Renal cortex interstitium (tissue), 11 donors: ENCODE results near the gene IL31. TPM values are rescaled to one million over a fixed set of nuclear protein-coding genes. Genes with fewer than 3 reads are reported as not detected.

Experiments
- DNase-seq, 11 donors: peaks; one replicate each; pipeline ENCODE4 v3.0.0-alpha.2; 2013; ENCODE audit warnings: low read depth in 9 of 11, low spot score in 4 of 11; ENCODE audit errors: extremely low read depth in 1 of 11
- polyA plus RNA-seq, 3 donors: library from polyadenylated mRNA; unstranded; fragments of 120-200 nt; gene quantifications; one replicate each; pipeline ENCODE4 v1.2.1, GENCODE V29; 2013; ENCODE audit not compliant: insufficient read length in 3 of 3

Gene IL31
- polyA plus RNA-seq, 3 donors, result 0.33 TPM; not detected in 2

DNA sequence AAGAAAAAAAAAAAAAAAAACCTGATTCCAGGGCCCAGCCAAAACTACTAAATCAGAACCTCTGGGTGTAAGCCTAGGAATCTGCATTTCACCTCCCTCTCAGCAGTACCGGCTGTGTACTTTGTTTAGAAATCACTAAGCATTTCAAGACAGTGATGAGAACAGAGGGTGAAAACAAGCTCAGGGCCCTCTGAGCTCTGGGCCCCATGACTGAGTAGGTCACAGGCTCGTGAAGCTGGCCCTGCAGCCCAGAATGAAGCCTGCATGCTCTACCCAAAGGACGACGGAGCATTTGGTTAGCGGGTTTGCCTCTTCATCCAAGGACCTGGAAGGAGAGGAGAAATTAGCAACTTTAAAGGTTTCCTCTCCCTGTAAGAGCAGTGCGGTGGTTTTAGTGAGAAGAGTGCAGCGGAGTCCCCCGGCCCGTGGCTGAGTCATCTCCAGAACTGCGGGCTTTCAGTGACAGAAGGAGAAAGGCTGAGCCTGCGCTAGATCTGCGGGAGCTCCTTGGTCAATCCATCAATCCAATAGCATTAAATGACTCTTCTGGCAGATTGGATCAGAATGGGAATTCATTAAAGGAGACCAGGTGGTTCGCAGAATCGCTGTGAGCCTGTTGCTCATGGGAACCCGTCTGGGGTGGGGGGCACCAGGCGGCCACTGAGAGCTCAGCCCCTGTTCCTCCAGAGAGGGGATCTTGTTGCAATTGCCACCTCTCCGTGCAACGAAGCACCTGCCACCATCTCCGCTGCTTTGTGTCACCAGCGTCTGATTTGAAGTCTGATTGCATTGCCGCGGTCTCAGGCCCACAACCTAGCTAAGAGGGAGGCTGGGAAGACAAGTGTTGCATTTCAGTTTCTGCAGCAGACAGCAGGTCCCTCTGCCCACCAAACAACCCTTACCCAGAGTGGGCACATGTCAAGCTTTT lies 7.3 kb downstream of the IL31 start:
- no peak for DNase-seq

GRCh38 chr12:122162976-122163375 lies 11.0 kb downstream of the IL31 start:
- DNase-seq, result no peak

- DNase-seq, result no peak
These were observed 12.3 kb downstream of the IL31 start for GRCh38 chr12:122161682-122162081.

DNA sequence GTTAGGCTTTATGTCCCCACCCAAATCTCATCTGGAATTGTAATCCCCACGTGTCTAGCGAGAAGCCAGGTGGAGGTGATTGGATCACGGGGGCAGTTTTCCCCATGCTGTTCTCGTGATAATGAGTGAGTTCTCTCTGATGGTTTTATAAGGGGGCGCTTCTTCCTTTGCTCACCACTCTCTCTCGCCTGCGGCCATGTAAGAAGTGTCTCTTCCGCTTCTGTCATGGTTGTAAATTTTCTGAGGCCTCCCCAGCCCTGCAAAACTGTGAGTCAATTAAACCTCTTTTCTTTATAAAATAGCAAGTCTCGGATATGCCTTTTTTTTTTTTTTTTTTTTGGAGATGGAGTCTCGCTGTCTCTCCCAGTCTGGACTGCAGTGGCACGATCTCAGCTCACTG lies 13.3 kb downstream of the IL31 start:
- DNase-seq, result no peak

- DNase-seq, result no peak
These were observed 14.1 kb downstream of the IL31 start for GRCh38 chr12:122159882-122160281.

- no peak for DNase-seq
These were observed 15.2 kb downstream of the IL31 start for GRCh38 chr12:122158700-122159285.

DNA sequence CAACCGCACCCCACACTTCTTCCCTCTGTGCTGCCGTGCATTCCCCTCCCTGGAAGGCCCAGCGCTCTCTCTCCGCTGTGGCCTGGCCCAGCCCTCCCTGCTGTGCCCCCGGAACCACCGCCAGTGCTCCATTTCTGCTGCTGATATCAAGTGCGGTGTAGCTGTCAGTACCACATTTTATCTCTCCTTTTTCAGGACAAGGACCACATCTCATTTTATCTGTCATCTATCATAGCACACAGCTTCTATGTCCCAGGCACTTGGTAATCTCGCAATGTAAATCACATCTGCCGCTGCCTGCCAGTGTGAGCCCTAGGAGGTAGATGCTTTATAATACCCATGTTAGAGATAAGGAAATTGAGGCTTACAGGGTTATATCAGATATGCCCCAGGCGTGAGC lies 18.3 kb downstream of the IL31 start:
- no peak for DNase-seq

GRCh38 chr12:122152754-122153153 lies 21.3 kb downstream of the IL31 start:
- DNase-seq, result no peak

GRCh38 chr12:122150127-122150681 lies 23.8 kb downstream of the IL31 start:
- DNase-seq, result no peak

DNA sequence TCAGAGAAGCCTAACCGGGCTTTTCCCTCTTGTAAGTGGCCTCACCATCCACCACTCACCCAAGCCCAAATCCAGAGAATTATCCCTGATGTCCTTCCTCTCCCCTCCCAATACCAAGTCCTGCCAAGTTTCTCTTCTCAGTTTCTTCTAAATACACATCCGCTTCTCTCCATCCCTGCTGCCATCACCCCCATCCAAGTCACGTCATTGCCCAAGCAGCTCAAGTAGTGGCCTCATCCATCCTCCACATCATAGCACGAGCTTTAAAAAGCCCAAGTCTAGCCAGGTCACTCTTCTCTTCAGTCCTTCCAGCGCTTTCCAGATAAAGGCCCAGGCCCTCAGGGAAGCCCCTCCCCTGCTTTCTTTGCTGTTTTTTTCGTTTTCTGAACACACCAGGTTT lies 25.4 kb downstream of the IL31 start:
- no peak for DNase-seq

DNA sequence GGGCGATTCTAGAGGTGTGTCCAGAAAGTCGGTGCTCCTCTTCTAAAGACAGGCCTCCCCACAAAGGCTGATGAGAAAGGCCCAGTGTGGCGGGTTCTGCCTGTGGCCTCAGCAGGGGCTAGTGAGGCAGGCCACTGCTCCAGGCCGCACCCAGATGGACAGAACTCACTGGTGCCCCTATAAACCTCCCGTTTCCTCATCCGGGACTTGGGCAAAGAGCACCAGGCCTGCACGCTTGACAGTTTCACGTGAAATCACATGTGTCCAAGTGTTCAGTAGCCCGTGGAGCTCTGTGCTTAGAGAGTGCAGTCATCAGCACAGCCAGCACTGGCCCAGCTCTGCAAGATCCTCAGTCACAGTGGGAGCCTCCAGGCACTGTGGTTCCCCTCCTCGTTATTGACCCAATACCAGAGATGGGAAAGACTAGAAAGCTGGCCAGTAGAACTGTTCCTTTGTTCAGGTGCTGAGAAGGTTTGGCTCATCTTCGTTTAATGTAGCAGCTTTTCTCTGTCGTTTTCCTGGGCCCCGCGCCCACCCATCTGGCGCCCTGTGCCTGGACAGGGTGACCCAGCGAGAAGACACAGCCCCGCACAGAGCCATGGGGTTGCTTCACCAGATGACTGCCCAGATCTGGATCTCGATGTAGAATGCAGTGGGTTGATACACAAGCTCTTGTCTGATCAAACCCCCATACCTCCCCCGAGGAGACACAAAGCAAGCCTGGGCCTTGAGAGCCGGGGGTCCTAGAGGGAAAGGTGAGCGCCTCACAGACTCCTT lies 26.3 kb downstream of the IL31 start:
- DNase-seq, result no peak

- no peak for DNase-seq
These were observed 28.3 kb downstream of the IL31 start for GRCh38 chr12:122145505-122146330.

GRCh38 chr12:122144885-122145284 lies 29.1 kb downstream of the IL31 start:
- DNase-seq, result no peak

DNA sequence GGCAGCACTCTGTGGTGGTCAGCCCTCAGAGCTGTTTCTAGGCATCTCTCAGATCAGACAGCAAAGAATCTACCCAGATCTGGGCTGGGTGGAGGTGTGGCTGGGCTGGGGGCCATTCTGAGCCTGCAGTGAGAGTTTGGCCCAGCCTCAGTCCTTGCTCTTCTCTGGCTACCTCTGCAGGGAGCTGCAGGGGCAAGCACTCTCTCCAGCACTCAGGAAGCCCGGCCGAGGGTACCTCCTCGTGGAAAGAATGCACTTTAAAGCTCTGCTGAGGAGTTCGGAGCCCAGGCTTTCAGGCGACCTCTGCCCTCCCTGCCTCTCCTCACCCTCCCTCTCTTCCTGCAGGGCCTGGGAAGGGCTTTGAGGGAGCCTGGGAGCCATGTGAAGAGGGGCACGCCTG lies 31.2 kb downstream of the IL31 start:
- no peak for DNase-seq

GRCh38 chr12:122141911-122142725 lies 31.9 kb downstream of the IL31 start:
- DNase-seq, result no peak

GRCh38 chr12:122140467-122141257 lies 33.4 kb downstream of the IL31 start:
- DNase-seq, result no peak

DNA sequence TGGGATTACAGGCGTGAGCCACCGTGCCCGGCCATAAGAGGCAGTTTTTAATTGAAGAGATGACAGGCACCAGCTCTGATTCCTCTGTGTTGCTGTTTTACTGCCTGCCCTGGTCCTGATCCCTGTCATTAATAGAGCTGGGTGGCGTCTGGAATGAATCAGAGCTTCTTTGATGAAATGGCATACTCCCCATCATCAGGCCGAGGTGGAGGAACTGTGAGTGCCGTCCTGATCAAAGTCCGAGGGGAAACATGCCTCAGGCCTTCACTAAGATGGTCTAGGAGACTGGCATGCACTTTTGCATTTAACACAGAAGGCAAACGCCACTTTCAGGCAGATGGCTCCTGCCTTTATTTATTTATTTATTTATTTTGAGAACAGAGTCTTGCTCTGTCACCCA lies 34.1 kb downstream of the IL31 start:
- DNase-seq, result no peak
